Thyroid gland (tissue), 4 donors: ENCODE measurements around the gene KCNRG.

Source experiments
- CTCF ChIP-seq, 6 experiments: fragments of 200-600 bp in 3 of 6; fragments of 450-650 bp in 3 of 6; sonication (generic) in 3 of 6; IDR thresholded peaks; one replicate each; pipeline ENCODE4 v1.5.1; 2016 to 2019; ENCODE audit warnings: antibody characterized with exemption in 6 of 6, mild to moderate bottlenecking in 2 of 6, inconsistent platforms in 1 of 6, moderate library complexity in 1 of 6
- POLR2A ChIP-seq, 2 donors: fragments of 450-650 bp; IDR thresholded peaks; one replicate each; pipeline ENCODE4 v1.6.1; 2017; ENCODE audit warnings: antibody characterized with exemption in 2 of 2, mild to moderate bottlenecking in 2 of 2, moderate library complexity in 1 of 2

GRCh38 chr13:49975826-49976225 lies 39.4 kb upstream of the KCNRG start:
- no peak for TF ChIP-seq CTCF (IDR thresholded peaks at IDR 0.05)
- TF ChIP-seq POLR2A (IDR thresholded peaks at IDR 0.05): no peak
